Stomach smooth muscle (tissue), 2 donors: ENCODE measurements around the gene JAK2.

ENCODE experiments used
- H3K27ac ChIP-seq: one replicate; pipeline ENCODE4 v1.7.0; 2013; ENCODE audit warnings: mild to moderate bottlenecking, low read length, inconsistent platforms
- H3K27me3 ChIP-seq, 2 donors: one replicate each; pipeline ENCODE4 v1.7.0; 2013; ENCODE audit warnings: low read length in 2 of 2; ENCODE audit not compliant: insufficient read depth in 2 of 2, control insufficient read depth in 1 of 2
- H3K36me3 ChIP-seq, 2 donors: one replicate each; pipeline ENCODE4 v1.7.0; 2013; ENCODE audit warnings: low read length in 2 of 2; ENCODE audit not compliant: control insufficient read depth in 2 of 2, insufficient read depth in 2 of 2
- H3K4me1 ChIP-seq: one replicate; pipeline ENCODE4 v1.7.0; 2013; ENCODE audit warnings: low read length; ENCODE audit not compliant: control insufficient read depth, insufficient read depth
- H3K4me3 ChIP-seq, 2 donors: one replicate each; pipeline ENCODE4 v1.7.0; 2013; ENCODE audit warnings: low read length in 2 of 2
- H3K9ac ChIP-seq, 2 donors: one replicate each; pipeline ENCODE4 v1.7.0; 2013; ENCODE audit warnings: low read length in 2 of 2, mild to moderate bottlenecking in 1 of 2
- H3K9me3 ChIP-seq, 2 donors: one replicate each; pipeline ENCODE4 v1.7.0; 2013; ENCODE audit warnings: low read length in 2 of 2; ENCODE audit not compliant: control insufficient read depth in 2 of 2
- donor health status: healthy.
- donor health status: Pancreatic carcinoma.

JAK2 gene

GRCh38 chr9:5140151-5140550 is 155.1 kb downstream of the JAK2 start:
- peaks cover 0 to 5% of the 10 kb centered on the region in 2 donors for H3K36me3 ChIP-seq
- H3K4me1 ChIP-seq, result no peaks in the 10 kb centered on the region
- H3K9ac ChIP-seq, result no peak overlapping the region
- no peak overlapping the region for H3K27ac ChIP-seq
- peaks cover 0 to 4% of the 10 kb centered on the region in 2 donors for H3K9me3 ChIP-seq
- H3K27me3 ChIP-seq, result no peaks in the 10 kb centered on the region
- H3K4me3 ChIP-seq, result no peak overlapping the region

GRCh38 chr9:5144217-5144616 is 159.1 kb downstream of the JAK2 start:
- no peak overlapping the region for H3K4me3 ChIP-seq
- peaks cover 4 to 9% of the 10 kb centered on the region in 2 donors for H3K36me3 ChIP-seq
- H3K27ac ChIP-seq, result no peak overlapping the region
- H3K4me1 ChIP-seq, result no peaks in the 10 kb centered on the region
- no peak overlapping the region for H3K9ac ChIP-seq
- no peaks in the 10 kb centered on the region for H3K27me3 ChIP-seq
- H3K9me3 ChIP-seq, result peaks cover 0 to 20% of the 10 kb centered on the region in 2 donors

- Histone ChIP-seq H3K4me1 (no peaks in the 10 kb centered on the region), H3K4me3 (no peak overlapping the region), H3K9me3 (peaks cover 0 to 20% of the 10 kb centered on the region in 2 donors), H3K27me3 (no peaks in the 10 kb centered on the region), H3K36me3 (peaks cover 4 to 9% of the 10 kb centered on the region in 2 donors), H3K27ac (no peak overlapping the region), H3K9ac (no peak overlapping the region)
These were observed 161.2 kb downstream of the JAK2 start for GRCh38 chr9:5146241-5146640.
